Liver (tissue), 9 donors: ENCODE measurements around the gene MAP1S. TPM values are rescaled to one million over a fixed set of nuclear protein-coding genes. Genes with fewer than 3 reads are reported as not detected.

Source experiments
- DNase-seq: peaks from one replicate; pipeline ENCODE4 v3.0.0-alpha.2; 2017; ENCODE audit warnings: low spot score
- H3K27ac ChIP-seq, 2 donors: one replicate each; pipeline ENCODE4 v1.7.0; 2013; ENCODE audit warnings: inconsistent platforms in 2 of 2, low read length in 2 of 2, control low read depth in 1 of 2, low read depth in 1 of 2, mild to moderate bottlenecking in 1 of 2
- H3K27me3 ChIP-seq, 4 donors: one replicate each; pipeline versions ENCODE4 v1.6.1 to v1.7.0; 2013; ENCODE audit warnings: low read length in 3 of 4, inconsistent platforms in 1 of 4, mild to moderate bottlenecking in 1 of 4, moderate library complexity in 1 of 4; ENCODE audit not compliant: control insufficient read depth in 4 of 4, insufficient read depth in 4 of 4
- H3K36me3 ChIP-seq, 4 donors: one replicate each; pipeline versions ENCODE4 v1.6.1 to v1.7.0; 2013; ENCODE audit warnings: low read length in 3 of 4, mild to moderate bottlenecking in 3 of 4, low read depth in 1 of 4, moderate library complexity in 1 of 4; ENCODE audit not compliant: control insufficient read depth in 4 of 4, insufficient read depth in 3 of 4
- H3K4me1 ChIP-seq, 4 donors: one replicate each; pipeline versions ENCODE4 v1.6.1 to v1.7.0; 2013; ENCODE audit warnings: low read length in 3 of 4, mild to moderate bottlenecking in 3 of 4, moderate library complexity in 1 of 4; ENCODE audit not compliant: control insufficient read depth in 4 of 4, insufficient read depth in 4 of 4
- H3K4me3 ChIP-seq, 3 donors: one replicate each; pipeline versions ENCODE4 v1.6.1 to v1.7.0; 2013; ENCODE audit warnings: low read length in 3 of 3, control low read depth in 1 of 3, low read depth in 1 of 3, mild to moderate bottlenecking in 1 of 3
- H3K9ac ChIP-seq, 2 donors: one replicate each; pipeline ENCODE4 v1.7.0; 2013; ENCODE audit warnings: low read length in 2 of 2, mild to moderate bottlenecking in 2 of 2, moderate library complexity in 2 of 2, control low read depth in 1 of 2, low read depth in 1 of 2
- H3K9me3 ChIP-seq, 4 donors: one replicate each; pipeline versions ENCODE4 v1.6.1 to v1.7.0; 2013; ENCODE audit warnings: low read length in 3 of 4; ENCODE audit not compliant: control insufficient read depth in 4 of 4
- CTCF ChIP-seq: fragments of 150-350 bp; IDR thresholded peaks from 2 replicates; pipeline ENCODE4 v1.5.1; 2017; ENCODE audit warnings: improper control_type of control experiment, low read depth, low read length; ENCODE audit not compliant: missing input control
- EGR1 ChIP-seq, 2 donors: IDR thresholded peaks; 2 replicates each; pipeline ENCODE4 v1.6.1; 2016 to 2018; ENCODE audit warnings: antibody characterized with exemption in 2 of 2, low read depth in 2 of 2
- FOXA1 ChIP-seq: IDR thresholded peaks from 2 replicates; pipeline ENCODE4 v1.6.1; 2016; ENCODE audit warnings: antibody characterized with exemption
- FOXA2 ChIP-seq: IDR thresholded peaks from 2 replicates; pipeline ENCODE4 v1.6.1; 2016; ENCODE audit warnings: antibody characterized with exemption
- GABPA ChIP-seq, 2 donors: IDR thresholded peaks in 1 of 2; conservative IDR thresholded peaks in 1 of 2; 2 replicates each; pipeline ENCODE4 v1.6.1; 2016; ENCODE audit warnings: antibody characterized with exemption in 2 of 2, mild to moderate bottlenecking in 1 of 2, moderate library complexity in 1 of 2
- HNF4A ChIP-seq, 2 donors: conservative IDR thresholded peaks; 2 replicates each; pipeline ENCODE4 v1.6.1; 2016; ENCODE audit warnings: antibody characterized with exemption in 2 of 2, mild to moderate bottlenecking in 2 of 2
- HNF4G ChIP-seq: IDR thresholded peaks from 2 replicates; pipeline ENCODE4 v1.6.1; 2016; ENCODE audit warnings: antibody characterized with exemption
- JUND ChIP-seq, 2 donors: IDR thresholded peaks; 2 replicates each; pipeline ENCODE4 v1.6.1; 2016; ENCODE audit warnings: antibody characterized with exemption in 2 of 2
- NR2F2 ChIP-seq: IDR thresholded peaks from 2 replicates; pipeline ENCODE4 v1.6.1; 2016; ENCODE audit warnings: antibody characterized with exemption
- RAD21 ChIP-seq, 2 donors: IDR thresholded peaks; 2 replicates each; pipeline ENCODE4 v1.6.1; 2016; ENCODE audit warnings: antibody characterized with exemption in 2 of 2, mild to moderate bottlenecking in 2 of 2
- REST ChIP-seq: IDR thresholded peaks from 2 replicates; pipeline ENCODE4 v1.6.1; 2016; ENCODE audit warnings: antibody characterized with exemption, mild to moderate bottlenecking
- RXRA ChIP-seq, 2 donors: IDR thresholded peaks; 2 replicates each; pipeline ENCODE4 v1.6.1; 2017 to 2018; ENCODE audit warnings: antibody characterized with exemption in 2 of 2, mild to moderate bottlenecking in 1 of 2
- SP1 ChIP-seq: IDR thresholded peaks from 2 replicates; pipeline ENCODE4 v1.6.1; 2018; ENCODE audit warnings: antibody characterized with exemption, mild to moderate bottlenecking
- TAF1 ChIP-seq: conservative IDR thresholded peaks from 2 replicates; pipeline ENCODE4 v1.6.1; 2016; ENCODE audit warnings: antibody characterized with exemption, mild to moderate bottlenecking
- YY1 ChIP-seq: IDR thresholded peaks from 2 replicates; pipeline ENCODE4 v1.6.1; 2016; ENCODE audit warnings: antibody characterized with exemption, mild to moderate bottlenecking
- WGBS: extraction: QIAGEN DNeasy Blood & Tissue Kit; methylation state at CpG from one replicate; pipeline ENCODE4 v1.1.7; 2013; 5-methylcytosine and 5-hydroxymethylcytosine counted together
- polyA plus RNA-seq, 2 donors: library from polyadenylated mRNA; stranded (reverse) in 1 of 2; unstranded in 1 of 2; fragments of 200-250 nt in 1 of 2; fragments of >200 nt in 1 of 2; fragmentation: Nextera tagmentation in 1 of 2; extraction: Ambion mirVana in 1 of 2; gene quantifications; one replicate each; pipeline versions ENCODE4 v1.2.1 to v1.2.3, GENCODE V29; 2013 to 2015
- total RNA-seq, 2 donors: library from RNA; depleted of rRNA; stranded (reverse); fragments of >200 nt; gene quantifications; one replicate each; pipeline ENCODE4 v1.2.3, GENCODE V29; 2014
- TF ChIP-seq, protein P1 (sequence below): IDR thresholded peaks from 2 replicates; pipeline ENCODE4 v1.6.1; 2016; ENCODE audit warnings: antibody characterized with exemption
- TF ChIP-seq, protein P2 (sequence below): IDR thresholded peaks from 2 replicates; pipeline ENCODE4 v1.6.1; 2016; ENCODE audit warnings: antibody characterized with exemption
- TF ChIP-seq, protein P3 (sequence below): IDR thresholded peaks from 2 replicates; pipeline ENCODE4 v1.6.1; 2016; ENCODE audit warnings: antibody characterized with exemption
- donor health status: healthy.
- donor health status: healthy.
- donor health status: healthy.
- donor health status: healthy.
- donor health status: healthy.

MAP1S gene
- total and polyA plus RNA-seq, 4 donors: 8.2 to 20.3 (median 10.6) TPM

- no peak for TF ChIP-seq TAF1
- TF ChIP-seq FOXA2: no peak
- TF ChIP-seq YY1: no peak
- no peak for TF ChIP-seq HNF4A (conservative IDR thresholded peaks at IDR 0.05)
- TF ChIP-seq, protein P1, sequence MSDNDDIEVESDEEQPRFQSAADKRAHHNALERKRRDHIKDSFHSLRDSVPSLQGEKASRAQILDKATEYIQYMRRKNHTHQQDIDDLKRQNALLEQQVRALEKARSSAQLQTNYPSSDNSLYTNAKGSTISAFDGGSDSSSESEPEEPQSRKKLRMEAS: no peak
Measured at GRCh38 chr19:17748884-17749638, 29.8 kb downstream of the MAP1S start (continued).

GRCh38 chr19:17749912-17750317 is 30.6 kb downstream of the MAP1S start:
- Histone ChIP-seq H3K36me3 (no peaks in the 10 kb centered on the region), H3K27me3 (no peaks in the 10 kb centered on the region), H3K9ac (no peak overlapping the region), H3K4me1 (peaks cover 0 to 5% (median under 1%) of the 10 kb centered on the region in 4 donors), H3K9me3 (no peaks in the 10 kb centered on the region), H3K4me3 (no peak overlapping the region), H3K27ac (no peak overlapping the region)
- TF ChIP-seq NR2F2 (peak; percentile 52), EGR1 (IDR thresholded peaks at IDR 0.05; ENCODE audit: low read depth in 2 of 2) (no peak), RAD21 (IDR thresholded peaks at IDR 0.05) (no peak), FOXA1 (no peak), SP1 (no peak)
- DNase-seq: no peak
- WGBS: 26% methylated on average over 8 of the region's 8 CpGs

GRCh38 chr19:17751103-17751911 is 32.0 kb downstream of the MAP1S start, which contains the start of gene FCHO1:
Gene FCHO1, plus strand, starts transcription at chr19:17751477. Its CDS starts 3,688 bp downstream, at chr19:17755165.
- TF ChIP-seq HNF4A (conservative IDR thresholded peaks at IDR 0.05): no peak
- TF ChIP-seq REST: no peak
- TF ChIP-seq CTCF: no peak
- TF ChIP-seq EGR1 (IDR thresholded peaks at IDR 0.05; ENCODE audit: low read depth in 2 of 2): no peak
- TF ChIP-seq JUND (IDR thresholded peaks at IDR 0.05): no peak
- no peak for TF ChIP-seq FOXA2
- no peak for TF ChIP-seq FOXA1
- TF ChIP-seq RAD21 (IDR thresholded peaks at IDR 0.05): no peak
- TF ChIP-seq RXRA (IDR thresholded peaks at IDR 0.05): no peak
- TF ChIP-seq, protein P2, sequence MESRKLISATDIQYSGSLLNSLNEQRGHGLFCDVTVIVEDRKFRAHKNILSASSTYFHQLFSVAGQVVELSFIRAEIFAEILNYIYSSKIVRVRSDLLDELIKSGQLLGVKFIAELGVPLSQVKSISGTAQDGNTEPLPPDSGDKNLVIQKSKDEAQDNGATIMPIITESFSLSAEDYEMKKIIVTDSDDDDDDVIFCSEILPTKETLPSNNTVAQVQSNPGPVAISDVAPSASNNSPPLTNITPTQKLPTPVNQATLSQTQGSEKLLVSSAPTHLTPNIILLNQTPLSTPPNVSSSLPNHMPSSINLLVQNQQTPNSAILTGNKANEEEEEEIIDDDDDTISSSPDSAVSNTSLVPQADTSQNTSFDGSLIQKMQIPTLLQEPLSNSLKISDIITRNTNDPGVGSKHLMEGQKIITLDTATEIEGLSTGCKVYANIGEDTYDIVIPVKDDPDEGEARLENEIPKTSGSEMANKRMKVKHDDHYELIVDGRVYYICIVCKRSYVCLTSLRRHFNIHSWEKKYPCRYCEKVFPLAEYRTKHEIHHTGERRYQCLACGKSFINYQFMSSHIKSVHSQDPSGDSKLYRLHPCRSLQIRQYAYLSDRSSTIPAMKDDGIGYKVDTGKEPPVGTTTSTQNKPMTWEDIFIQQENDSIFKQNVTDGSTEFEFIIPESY: no peak
- TF ChIP-seq HNF4G: no peak
- no peak for TF ChIP-seq YY1
- TF ChIP-seq, protein P1: no peak
- no peak for TF ChIP-seq NR2F2
- TF ChIP-seq, protein P3, sequence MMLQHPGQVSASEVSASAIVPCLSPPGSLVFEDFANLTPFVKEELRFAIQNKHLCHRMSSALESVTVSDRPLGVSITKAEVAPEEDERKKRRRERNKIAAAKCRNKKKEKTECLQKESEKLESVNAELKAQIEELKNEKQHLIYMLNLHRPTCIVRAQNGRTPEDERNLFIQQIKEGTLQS: no peak
- no peak for TF ChIP-seq GABPA (IDR thresholded peaks at IDR 0.05 in 1 of 2, conservative IDR thresholded peaks at IDR 0.05 in 1 of 2)
- TF ChIP-seq SP1: no peak
- TF ChIP-seq TAF1: no peak
- H3K4me3 ChIP-seq: peak within 1 kb of the TSS in 1 of 3 donors; percentile 5
- H3K4me1 ChIP-seq: peaks cover 0 to 5% (median 3%) of the 10 kb centered on the region in 4 donors
- peaks cover 0 to 2% (median 0%) of the 10 kb centered on the region in 4 donors for H3K27me3 ChIP-seq
- H3K27ac ChIP-seq: peak within 1 kb of the TSS in 1 of 2 donors; percentile 48
- DNase-seq: no peak
- no peak within 1 kb of the TSS for H3K9ac ChIP-seq
- 47% methylated on average over 28 of the region's 28 CpGs for WGBS
- H3K36me3 ChIP-seq: no peaks in the 10 kb centered on the region
- H3K9me3 ChIP-seq: no peaks in the 10 kb centered on the region
